ENCODE data around the gene HPSE2. TPM values are rescaled to one million over a fixed set of nuclear protein-coding genes. Genes with fewer than 3 reads are reported as not detected.

The HPSE2 gene
- total RNA-seq, 1 experiment from 2014 or later, result not detected

DNA sequence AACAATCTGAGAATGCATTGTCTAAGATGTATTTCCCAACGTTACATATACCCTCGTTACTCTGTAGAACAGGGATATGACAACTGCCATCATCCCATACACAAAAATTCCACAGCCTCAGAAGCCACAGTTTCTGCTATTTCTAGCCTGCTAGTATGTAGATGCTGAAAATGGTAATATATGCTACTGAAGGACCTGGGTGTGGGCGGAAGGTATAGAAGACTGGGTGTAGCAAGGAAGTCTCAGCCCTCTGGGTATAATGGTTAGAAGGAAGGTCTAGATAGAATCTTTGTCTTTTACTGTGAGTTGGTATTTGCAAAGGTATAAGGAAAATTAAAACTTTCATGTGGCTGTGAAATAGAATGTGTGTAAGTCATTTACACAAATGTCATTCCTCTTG, 709.7 kb downstream of the HPSE2 start:
- no peak for DNase-seq
- H4K20me1 ChIP-seq (ENCODE audit: insufficient read depth), result no peaks in the 10 kb centered on the region
- no peaks in the 10 kb centered on the region for H3K9me2 ChIP-seq (ENCODE audit: insufficient read depth)
- CTCF ChIA-PET, result no interaction called here
- POLR2A ChIA-PET (ENCODE audit: unreplicated experiment), result no interaction called here
- no peak overlapping the region for H2AFZ ChIP-seq
- no peaks in the 10 kb centered on the region for H3K9me3 ChIP-seq (ENCODE audit: insufficient read depth, low read depth)
- no peak for TF ChIP-seq EZH2 (IDR thresholded peaks at IDR 0.05; ENCODE audit: low read depth)
- TF ChIP-seq, protein P1, sequence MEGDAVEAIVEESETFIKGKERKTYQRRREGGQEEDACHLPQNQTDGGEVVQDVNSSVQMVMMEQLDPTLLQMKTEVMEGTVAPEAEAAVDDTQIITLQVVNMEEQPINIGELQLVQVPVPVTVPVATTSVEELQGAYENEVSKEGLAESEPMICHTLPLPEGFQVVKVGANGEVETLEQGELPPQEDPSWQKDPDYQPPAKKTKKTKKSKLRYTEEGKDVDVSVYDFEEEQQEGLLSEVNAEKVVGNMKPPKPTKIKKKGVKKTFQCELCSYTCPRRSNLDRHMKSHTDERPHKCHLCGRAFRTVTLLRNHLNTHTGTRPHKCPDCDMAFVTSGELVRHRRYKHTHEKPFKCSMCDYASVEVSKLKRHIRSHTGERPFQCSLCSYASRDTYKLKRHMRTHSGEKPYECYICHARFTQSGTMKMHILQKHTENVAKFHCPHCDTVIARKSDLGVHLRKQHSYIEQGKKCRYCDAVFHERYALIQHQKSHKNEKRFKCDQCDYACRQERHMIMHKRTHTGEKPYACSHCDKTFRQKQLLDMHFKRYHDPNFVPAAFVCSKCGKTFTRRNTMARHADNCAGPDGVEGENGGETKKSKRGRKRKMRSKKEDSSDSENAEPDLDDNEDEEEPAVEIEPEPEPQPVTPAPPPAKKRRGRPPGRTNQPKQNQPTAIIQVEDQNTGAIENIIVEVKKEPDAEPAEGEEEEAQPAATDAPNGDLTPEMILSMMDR (conservative IDR thresholded peaks at IDR 0.05), result no peak
- H3K27me3 ChIP-seq (ENCODE audit: insufficient read depth, low read depth), result peaks cover 54% of the 10 kb centered on the region
- BruUV-seq (replicated peaks), result no TSS peak
- H3K27ac ChIP-seq, result no peak overlapping the region
- no peak overlapping the region for H3K4me2 ChIP-seq
- intact Hi-C loops (cut with micrococcal nuclease; ENCODE audit: unreplicated experiment), result no loop called here
- H3K36me3 ChIP-seq (ENCODE audit: low read depth), result no peaks in the 10 kb centered on the region
- no peak overlapping the region for H3K4me3 ChIP-seq
- H3F3A ChIP-seq (ENCODE audit: insufficient read depth, low read depth), result no peaks in the 10 kb centered on the region
- no peaks in the 10 kb centered on the region for H3K4me1 ChIP-seq (replicated peaks; ENCODE audit: insufficient read depth)
- no peaks in the 10 kb centered on the region for H3K79me2 ChIP-seq (ENCODE audit: low read depth)

DNA sequence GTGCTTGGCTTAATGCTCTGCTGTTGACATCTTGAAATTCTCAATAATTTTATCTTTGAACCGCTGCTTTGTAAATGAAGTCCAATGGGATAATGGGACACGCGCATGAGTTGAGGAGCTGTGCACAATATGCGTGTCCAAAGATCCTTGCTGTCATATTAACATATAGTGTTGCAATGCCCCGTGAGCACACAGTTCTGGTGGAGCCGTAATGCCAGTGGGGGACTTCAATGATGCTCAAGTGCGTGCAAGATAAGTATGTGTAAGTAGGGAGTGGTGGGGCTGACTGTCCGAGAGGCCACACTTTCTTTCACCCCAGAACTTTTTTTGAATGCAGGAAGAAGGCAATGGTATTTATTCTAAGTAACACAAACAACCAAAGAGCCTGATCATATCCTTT, 711.5 kb downstream of the HPSE2 start:
- H3K27ac ChIP-seq, result no peak overlapping the region
- no peak for TF ChIP-seq EZH2 (IDR thresholded peaks at IDR 0.05; ENCODE audit: low read depth)
- TF ChIP-seq, protein P1 (conservative IDR thresholded peaks at IDR 0.05), result no peak
- POLR2A ChIA-PET (ENCODE audit: unreplicated experiment), result no interaction called here
- H3K79me2 ChIP-seq (ENCODE audit: low read depth), result no peaks in the 10 kb centered on the region
- H3F3A ChIP-seq (ENCODE audit: insufficient read depth, low read depth), result no peaks in the 10 kb centered on the region
- no peak overlapping the region for H2AFZ ChIP-seq
- H3K9me2 ChIP-seq (ENCODE audit: insufficient read depth), result no peaks in the 10 kb centered on the region
- no TSS peak for BruUV-seq (replicated peaks)
- no peaks in the 10 kb centered on the region for H3K4me1 ChIP-seq (replicated peaks; ENCODE audit: insufficient read depth)
- no peak overlapping the region for H3K4me2 ChIP-seq
- intact Hi-C loops (cut with micrococcal nuclease; ENCODE audit: unreplicated experiment), result no loop called here
- CTCF ChIA-PET, result no interaction called here
- no peak for DNase-seq
- peaks cover 44% of the 10 kb centered on the region for H3K27me3 ChIP-seq (ENCODE audit: insufficient read depth, low read depth)
- no peaks in the 10 kb centered on the region for H3K36me3 ChIP-seq (ENCODE audit: low read depth)
- H4K20me1 ChIP-seq (ENCODE audit: insufficient read depth), result no peaks in the 10 kb centered on the region
- no peaks in the 10 kb centered on the region for H3K9me3 ChIP-seq (ENCODE audit: insufficient read depth, low read depth)
- no peak overlapping the region for H3K4me3 ChIP-seq

DNA sequence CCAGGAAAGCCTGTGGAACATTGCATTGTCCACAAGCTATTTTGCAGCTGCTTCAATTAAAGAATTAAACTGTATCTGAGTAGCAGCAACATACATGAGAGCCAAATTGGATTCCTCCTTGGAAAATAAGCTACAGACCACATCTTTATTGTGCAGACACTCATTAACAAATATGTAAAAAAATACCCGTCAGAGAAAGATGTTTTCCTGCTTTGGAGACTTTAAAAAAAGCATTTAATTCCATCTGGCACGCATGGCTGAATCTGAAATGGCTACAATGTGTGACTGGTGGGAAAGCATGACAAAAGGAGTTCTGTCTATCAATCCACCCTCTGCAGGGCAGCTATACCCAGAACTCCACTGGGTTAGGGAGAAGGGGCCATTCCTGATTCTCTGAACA, 715.8 kb downstream of the HPSE2 start:
- intact Hi-C loops (cut with micrococcal nuclease; ENCODE audit: unreplicated experiment), result no loop called here
- DNase-seq, result no peak
- BruUV-seq (replicated peaks), result no TSS peak
- Histone ChIP-seq H4K20me1 (ENCODE audit: insufficient read depth) (no peaks in the 10 kb centered on the region), H2AFZ (no peak overlapping the region), H3K4me1 (replicated peaks; ENCODE audit: insufficient read depth) (no peaks in the 10 kb centered on the region), H3K9me3 (ENCODE audit: insufficient read depth, low read depth) (no peaks in the 10 kb centered on the region), H3K27me3 (ENCODE audit: insufficient read depth, low read depth) (peaks cover 22% of the 10 kb centered on the region), H3K9me2 (ENCODE audit: insufficient read depth) (no peaks in the 10 kb centered on the region), H3K27ac (no peak overlapping the region), H3K36me3 (ENCODE audit: low read depth) (no peaks in the 10 kb centered on the region), H3K4me2 (no peak overlapping the region), H3K79me2 (ENCODE audit: low read depth) (no peaks in the 10 kb centered on the region), H3F3A (ENCODE audit: insufficient read depth, low read depth) (no peaks in the 10 kb centered on the region), H3K4me3 (no peak overlapping the region)
- CTCF ChIA-PET, result no interaction called here
- POLR2A ChIA-PET (ENCODE audit: unreplicated experiment), result no interaction called here
- TF ChIP-seq, protein P1 (conservative IDR thresholded peaks at IDR 0.05), result no peak
- no peak for TF ChIP-seq EZH2 (IDR thresholded peaks at IDR 0.05; ENCODE audit: low read depth)

Measured in PC-9 (cell line).